CD1c-positive myeloid dendritic cell (primary cell): ENCODE data around the gene PTTG1IP.

Experiments used
- DNase-seq: peaks from one replicate; pipeline ENCODE4 v3.0.0-alpha.2; 2016; ENCODE audit errors: extremely low spot score

Gene PTTG1IP

GRCh38 chr21:44896561-44897286, 23.2 kb upstream of the PTTG1IP start:
- DNase-seq = no peak

GRCh38 chr21:44895859-44896258, 22.4 kb upstream of the PTTG1IP start:
- no peak for DNase-seq

GRCh38 chr21:44894687-44895302, 21.3 kb upstream of the PTTG1IP start:
- no peak for DNase-seq

- no peak for DNase-seq
Measured at GRCh38 chr21:44893948-44894656, 20.6 kb upstream of the PTTG1IP start.

GRCh38 chr21:44893278-44893556, 19.7 kb upstream of the PTTG1IP start:
- DNase-seq = no peak

GRCh38 chr21:44892536-44893277, 19.2 kb upstream of the PTTG1IP start:
- peak; percentile 78 for DNase-seq

- no peak for DNase-seq
Measured at GRCh38 chr21:44892095-44892494, 18.6 kb upstream of the PTTG1IP start.

GRCh38 chr21:44891631-44892031, 18.1 kb upstream of the PTTG1IP start:
- no peak for DNase-seq

GRCh38 chr21:44890961-44891541, 17.6 kb upstream of the PTTG1IP start:
- DNase-seq = no peak

GRCh38 chr21:44890338-44890931, 16.9 kb upstream of the PTTG1IP start:
- DNase-seq = no peak

GRCh38 chr21:44889625-44890337, 16.3 kb upstream of the PTTG1IP start:
- DNase-seq = no peak

GRCh38 chr21:44888581-44889550, 15.4 kb upstream of the PTTG1IP start:
- DNase-seq = no peak

- DNase-seq = no peak
Measured at GRCh38 chr21:44887807-44888580, 14.5 kb upstream of the PTTG1IP start.

- DNase-seq = no peak
Measured at GRCh38 chr21:44887126-44887806, 13.8 kb upstream of the PTTG1IP start.

GRCh38 chr21:44886113-44887075, 12.9 kb upstream of the PTTG1IP start:
- DNase-seq = no peak

- DNase-seq = no peak
Measured at GRCh38 chr21:44885615-44886014, 12.1 kb upstream of the PTTG1IP start.

GRCh38 chr21:44884097-44884496, 10.6 kb upstream of the PTTG1IP start:
- peak; percentile 19 for DNase-seq
